Endothelial cell of umbilical vein (primary cell): ENCODE data around the gene PTPN12.

ENCODE experiments used
- CTCF ChIP-seq, 2 donors: IDR thresholded peaks; 1 replicate in 1 of 2; 2 replicates in 1 of 2; pipeline ENCODE4 v1.5.1; 2011; ENCODE audit warnings: low read length in 2 of 2, mild to moderate bottlenecking in 2 of 2, moderate library complexity in 2 of 2, control low read depth in 1 of 2, inconsistent platforms in 1 of 2, low read depth in 1 of 2; ENCODE audit not compliant: insufficient read depth in 1 of 2; ENCODE audit errors: extremely low read depth in 1 of 2
- EZH2 ChIP-seq: IDR thresholded peaks from 2 replicates; pipeline ENCODE4 v1.6.1; 2012; ENCODE audit warnings: borderline replicate concordance, low read depth, mild to moderate bottlenecking, moderate library complexity, low read length, inconsistent platforms; ENCODE audit not compliant: severe bottlenecking
- FOS ChIP-seq: IDR thresholded peaks from 2 replicates; pipeline ENCODE4 v1.6.1; 2011; ENCODE audit warnings: mild to moderate bottlenecking, low read length, moderate library complexity, borderline replicate concordance; ENCODE audit not compliant: insufficient read depth
- GATA2 ChIP-seq: IDR thresholded peaks from 2 replicates; pipeline ENCODE4 v1.7.0; 2011; ENCODE audit warnings: low read depth, mild to moderate bottlenecking, moderate library complexity, mixed read lengths, low read length; ENCODE audit not compliant: insufficient read length, insufficient read depth
- JUN ChIP-seq: IDR thresholded peaks from 2 replicates; pipeline ENCODE4 v1.6.1; 2011; ENCODE audit warnings: borderline replicate concordance, low read depth; ENCODE audit not compliant: insufficient read length, insufficient read depth
- MYC ChIP-seq: IDR thresholded peaks from one replicate; pipeline ENCODE4 v1.6.1; 2011; ENCODE audit warnings: mild to moderate bottlenecking, low read depth, low read length
- POLR2A ChIP-seq: IDR thresholded peaks from 2 replicates; pipeline ENCODE4 v1.6.1; 2012; ENCODE audit warnings: low read depth, mild to moderate bottlenecking, control low read depth, low read length
- POLR2AphosphoS5 ChIP-seq: IDR thresholded peaks from 2 replicates; pipeline ENCODE4 v1.6.1; 2012; ENCODE audit warnings: low read depth, mild to moderate bottlenecking, control low read depth, low read length, moderate library complexity; ENCODE audit not compliant: insufficient read depth
- TF ChIP-seq, protein P1 (sequence below): IDR thresholded peaks from 2 replicates; pipeline ENCODE4 v1.6.1; 2011; ENCODE audit not compliant: insufficient read depth, insufficient read length

DNA sequence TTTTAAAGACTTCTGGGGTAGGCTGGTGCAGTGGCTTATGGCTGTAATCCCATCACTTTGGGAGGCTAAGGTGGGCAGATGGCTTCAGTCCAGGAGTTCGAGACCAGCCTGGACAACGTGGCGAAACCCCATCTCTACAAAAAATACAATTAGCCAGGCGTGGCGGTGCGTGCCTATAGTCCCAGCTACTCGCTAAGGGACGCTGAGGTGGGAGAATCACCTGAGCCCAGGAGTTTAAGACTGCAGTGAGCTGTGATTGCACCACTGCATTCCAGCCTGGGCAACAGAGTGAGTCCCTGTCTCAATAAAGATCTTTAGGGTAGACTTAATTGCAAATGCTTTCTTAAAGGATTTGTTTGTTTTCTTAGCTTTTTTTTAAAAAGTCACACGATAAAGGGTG is 29.3 kb downstream of the PTPN12 start:
- TF ChIP-seq EZH2 (no peak), POLR2A (no peak), GATA2 (no peak), POLR2AphosphoS5 (no peak), CTCF (IDR thresholded peaks at IDR 0.05; ENCODE audit: extremely low read depth in 1 of 2, insufficient read depth in 1 of 2, low read depth in 1 of 2, low read length in 2 of 2) (no peak), MYC (no peak), JUN (no peak), FOS (no peak)
- TF ChIP-seq, protein P1, sequence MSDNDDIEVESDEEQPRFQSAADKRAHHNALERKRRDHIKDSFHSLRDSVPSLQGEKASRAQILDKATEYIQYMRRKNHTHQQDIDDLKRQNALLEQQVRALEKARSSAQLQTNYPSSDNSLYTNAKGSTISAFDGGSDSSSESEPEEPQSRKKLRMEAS: no peak
